ENCODE data around the gene PNMA1. TPM values are rescaled to one million over a fixed set of nuclear protein-coding genes. Genes with fewer than 3 reads are reported as not detected.

The PNMA1 gene
- total and polyA plus RNA-seq, 9 of the 15 experiments (the other 6 are each of a cell fraction or from before 2014, with no cell fraction given): 1.7 to 26.4 (median 8.7) TPM

DNA sequence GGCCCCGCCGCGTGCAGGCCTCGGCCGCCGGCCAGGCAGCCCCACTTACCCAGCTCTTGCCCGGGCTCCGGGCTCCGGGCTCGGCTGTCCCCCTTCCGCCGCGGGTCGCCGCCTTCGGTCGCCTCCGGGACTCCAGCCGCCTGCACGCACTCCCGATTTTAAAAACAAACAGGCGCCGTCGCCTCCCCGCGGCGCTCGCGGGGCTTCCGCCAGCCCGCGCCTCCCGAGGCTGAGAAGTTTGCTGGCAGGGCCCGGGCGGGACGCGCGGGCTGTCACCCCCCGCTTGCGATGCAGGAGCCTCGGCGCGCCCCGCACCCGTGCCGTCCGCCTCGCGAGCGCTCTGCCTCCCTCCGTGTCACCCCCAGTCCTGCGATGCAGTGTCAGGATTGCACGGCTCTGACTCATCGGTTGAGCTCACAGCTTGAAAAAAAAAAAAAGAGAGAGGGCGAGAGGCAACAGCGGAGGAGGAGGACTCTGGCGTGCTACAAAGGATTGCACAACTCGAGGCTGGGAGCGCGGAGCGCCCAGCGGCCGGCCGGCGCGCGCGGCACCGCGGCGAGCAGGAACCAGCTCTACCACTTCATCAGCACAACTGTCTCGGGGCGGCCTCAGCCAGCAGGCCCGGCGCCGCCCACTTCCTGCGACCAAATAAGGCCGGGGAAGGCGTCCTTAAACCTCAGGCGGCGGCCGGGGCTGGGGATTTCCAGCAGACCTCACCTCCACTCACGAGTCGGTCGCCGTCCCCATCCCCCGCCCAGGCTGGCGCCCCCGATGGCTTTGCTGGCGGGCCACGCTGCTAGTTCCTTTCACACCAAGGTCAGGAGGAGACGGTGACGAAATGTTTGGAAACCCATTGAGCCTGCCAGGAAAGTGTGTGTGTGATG, 45.8 kb upstream of the PNMA1 start (continued):
- TF ChIP-seq ZBTB5 (IDR thresholded peaks at IDR 0.05) (no peak), ZNF316 (IDR thresholded peaks at IDR 0.05) (peak; percentile 37; the same call in 1 of the 2 replicates), ZNF408 (CRISPR knock-in tag; IDR thresholded peaks at IDR 0.05; ENCODE audit: low read depth) (no peak), NR3C1 (CRISPR knock-in tag; IDR thresholded peaks at IDR 0.05) (no peak), CBFA2T3 (IDR thresholded peaks at IDR 0.05) (peak; percentile 39), BCOR (IDR thresholded peaks at IDR 0.05) (no peak), ZNF175 (CRISPR knock-in tag; IDR thresholded peaks at IDR 0.05; ENCODE audit: low read depth) (no peak), GABPA (tag; conservative IDR thresholded peaks at IDR 0.05; ENCODE audit: low read depth) (no peak; the same call in 1 of the 2 replicates), SRF (CRISPR knock-in tag; IDR thresholded peaks at IDR 0.05) (peak; percentile 97 to 99), FOSL1 (tag; conservative IDR thresholded peaks at IDR 0.05) (peak; percentile 95), STAT5A (IDR thresholded peaks at IDR 0.05; ENCODE audit: borderline replicate concordance, low read length) (no peak), E2F4 (CRISPR knock-in tag; IDR thresholded peaks at IDR 0.05; ENCODE audit: low read depth) (no peak), MAZ (CRISPR knock-in tag; conservative IDR thresholded peaks at IDR 0.05 in 1 of 2, IDR thresholded peaks at IDR 0.05 in 1 of 2) (peak in 1 of 2 experiments; percentile 74; a peak in 1 of 4 replicates), RERE (CRISPR knock-in tag; IDR thresholded peaks at IDR 0.05; ENCODE audit: borderline replicate concordance) (no peak), ZNF217 (CRISPR knock-in tag; IDR thresholded peaks at IDR 0.05) (no peak), GTF2F1 (IDR thresholded peaks at IDR 0.05; ENCODE audit: low read depth, low read length) (peak; percentile 43; the same call in 1 of the 2 replicates), GTF2A2 (tag; IDR thresholded peaks at IDR 0.05) (no peak)
- TF ChIP-seq, protein P1, sequence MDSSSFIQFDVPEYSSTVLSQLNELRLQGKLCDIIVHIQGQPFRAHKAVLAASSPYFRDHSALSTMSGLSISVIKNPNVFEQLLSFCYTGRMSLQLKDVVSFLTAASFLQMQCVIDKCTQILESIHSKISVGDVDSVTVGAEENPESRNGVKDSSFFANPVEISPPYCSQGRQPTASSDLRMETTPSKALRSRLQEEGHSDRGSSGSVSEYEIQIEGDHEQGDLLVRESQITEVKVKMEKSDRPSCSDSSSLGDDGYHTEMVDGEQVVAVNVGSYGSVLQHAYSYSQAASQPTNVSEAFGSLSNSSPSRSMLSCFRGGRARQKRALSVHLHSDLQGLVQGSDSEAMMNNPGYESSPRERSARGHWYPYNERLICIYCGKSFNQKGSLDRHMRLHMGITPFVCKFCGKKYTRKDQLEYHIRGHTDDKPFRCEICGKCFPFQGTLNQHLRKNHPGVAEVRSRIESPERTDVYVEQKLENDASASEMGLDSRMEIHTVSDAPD (CRISPR knock-in tag; IDR thresholded peaks at IDR 0.05): no peak
